GM12872 (cell line): Measurements from ENCODE around the gene TRPT1.

Experiments used
- TF ChIP-seq, protein P1 (sequence below): IDR thresholded peaks from 3 replicates; pipeline ENCODE4 v1.5.1; 2011; ENCODE audit warnings: low read depth, mild to moderate bottlenecking, low read length, moderate library complexity; ENCODE audit not compliant: insufficient read depth

TRPT1 gene

DNA sequence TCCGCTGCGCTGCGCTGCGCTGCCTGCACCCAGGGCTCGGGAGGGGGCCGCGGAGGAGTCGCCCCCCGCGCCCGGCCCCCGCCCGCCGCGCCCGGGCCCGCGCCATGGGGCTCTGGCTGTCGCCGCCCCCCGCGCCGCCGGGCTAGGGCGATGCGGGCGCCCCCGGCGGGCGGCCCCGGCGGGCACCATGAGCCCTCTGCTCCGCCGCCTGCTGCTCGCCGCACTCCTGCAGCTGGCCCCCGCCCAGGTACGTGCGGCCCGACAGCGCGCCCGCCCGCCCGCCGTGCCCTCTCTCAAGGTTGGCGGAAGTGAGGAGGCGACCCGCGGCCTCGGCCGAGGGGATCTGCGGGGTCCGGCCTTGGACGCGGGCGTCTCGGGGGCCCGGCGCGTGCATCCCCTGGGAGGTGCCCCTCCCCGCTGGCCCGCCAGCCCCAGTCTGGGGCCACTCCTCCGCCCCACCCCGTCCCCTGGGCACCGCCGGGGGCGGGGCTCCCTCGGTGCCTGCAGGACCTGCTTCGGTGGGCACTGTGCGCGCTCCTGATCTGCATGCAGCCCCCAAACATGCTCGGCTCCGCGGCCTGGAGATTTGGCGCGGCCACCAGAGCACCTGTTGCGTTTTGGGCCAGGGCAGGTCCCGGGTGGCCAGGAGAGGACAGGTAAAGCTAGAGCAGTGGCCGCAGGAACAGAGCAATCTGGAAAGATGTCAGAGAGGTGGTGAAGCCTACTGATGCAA is 8.8 kb upstream of the TRPT1 start:
- TF ChIP-seq, protein P1, sequence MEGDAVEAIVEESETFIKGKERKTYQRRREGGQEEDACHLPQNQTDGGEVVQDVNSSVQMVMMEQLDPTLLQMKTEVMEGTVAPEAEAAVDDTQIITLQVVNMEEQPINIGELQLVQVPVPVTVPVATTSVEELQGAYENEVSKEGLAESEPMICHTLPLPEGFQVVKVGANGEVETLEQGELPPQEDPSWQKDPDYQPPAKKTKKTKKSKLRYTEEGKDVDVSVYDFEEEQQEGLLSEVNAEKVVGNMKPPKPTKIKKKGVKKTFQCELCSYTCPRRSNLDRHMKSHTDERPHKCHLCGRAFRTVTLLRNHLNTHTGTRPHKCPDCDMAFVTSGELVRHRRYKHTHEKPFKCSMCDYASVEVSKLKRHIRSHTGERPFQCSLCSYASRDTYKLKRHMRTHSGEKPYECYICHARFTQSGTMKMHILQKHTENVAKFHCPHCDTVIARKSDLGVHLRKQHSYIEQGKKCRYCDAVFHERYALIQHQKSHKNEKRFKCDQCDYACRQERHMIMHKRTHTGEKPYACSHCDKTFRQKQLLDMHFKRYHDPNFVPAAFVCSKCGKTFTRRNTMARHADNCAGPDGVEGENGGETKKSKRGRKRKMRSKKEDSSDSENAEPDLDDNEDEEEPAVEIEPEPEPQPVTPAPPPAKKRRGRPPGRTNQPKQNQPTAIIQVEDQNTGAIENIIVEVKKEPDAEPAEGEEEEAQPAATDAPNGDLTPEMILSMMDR, result no peak

DNA sequence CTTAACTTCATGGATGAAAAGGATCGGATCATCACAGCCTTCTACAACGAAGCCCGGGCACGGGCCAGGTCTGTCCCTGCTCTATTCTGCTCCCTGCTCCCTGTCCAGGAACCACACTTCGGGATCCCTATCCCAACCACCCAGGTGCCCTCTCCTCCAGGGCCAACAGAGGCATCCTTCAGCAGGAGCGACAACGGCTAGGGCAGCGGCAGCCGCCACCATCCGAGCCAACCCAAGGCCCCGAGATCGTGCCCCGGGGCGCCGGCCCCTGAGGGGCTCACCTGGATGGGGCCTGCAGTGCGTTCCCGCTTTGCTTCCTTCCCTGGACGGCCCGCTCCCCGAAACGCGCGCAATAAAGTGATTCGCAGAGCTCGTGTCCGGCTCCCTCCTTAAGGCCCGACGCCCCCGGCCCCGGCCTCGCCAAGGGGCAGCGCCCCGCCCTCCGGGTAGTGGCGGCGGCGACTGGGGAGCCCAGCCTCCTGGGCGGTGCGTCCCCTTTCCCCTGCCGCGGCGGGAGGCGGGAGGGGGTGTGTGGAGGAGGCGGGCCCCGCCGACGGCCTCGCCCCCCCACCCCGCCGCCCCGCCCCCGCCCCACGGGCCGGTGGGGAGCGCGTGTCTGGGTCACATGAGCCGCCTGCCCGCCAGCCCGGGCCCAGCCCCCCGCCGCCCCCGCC is 8.1 kb upstream of the TRPT1 start, which contains the start of gene VEGFB:
Gene VEGFB, plus strand, starts transcription at position 672 of the 674 bp plus-strand sequence. CDS start 250 bp downstream, outside the sequence.
- TF ChIP-seq, protein P1, result no peak

DNA sequence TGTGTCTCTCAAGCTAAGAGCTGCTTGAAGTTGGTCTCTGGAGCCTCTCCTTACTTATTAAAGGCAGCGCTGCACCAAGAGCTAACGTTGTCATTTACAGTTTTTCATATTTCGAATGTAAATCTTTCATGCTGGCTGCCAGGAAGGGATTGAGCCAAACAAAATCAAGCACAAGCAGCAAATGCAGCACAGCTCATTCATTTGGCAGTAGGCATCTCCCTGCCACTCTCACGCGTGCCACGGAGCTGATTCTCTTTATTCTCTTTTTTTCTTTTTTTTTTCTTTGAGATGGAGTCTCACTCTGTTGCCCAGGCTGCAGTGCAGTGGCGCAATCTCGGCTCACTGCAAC is 7.0 kb upstream of the TRPT1 start:
- TF ChIP-seq, protein P1, result no peak

DNA sequence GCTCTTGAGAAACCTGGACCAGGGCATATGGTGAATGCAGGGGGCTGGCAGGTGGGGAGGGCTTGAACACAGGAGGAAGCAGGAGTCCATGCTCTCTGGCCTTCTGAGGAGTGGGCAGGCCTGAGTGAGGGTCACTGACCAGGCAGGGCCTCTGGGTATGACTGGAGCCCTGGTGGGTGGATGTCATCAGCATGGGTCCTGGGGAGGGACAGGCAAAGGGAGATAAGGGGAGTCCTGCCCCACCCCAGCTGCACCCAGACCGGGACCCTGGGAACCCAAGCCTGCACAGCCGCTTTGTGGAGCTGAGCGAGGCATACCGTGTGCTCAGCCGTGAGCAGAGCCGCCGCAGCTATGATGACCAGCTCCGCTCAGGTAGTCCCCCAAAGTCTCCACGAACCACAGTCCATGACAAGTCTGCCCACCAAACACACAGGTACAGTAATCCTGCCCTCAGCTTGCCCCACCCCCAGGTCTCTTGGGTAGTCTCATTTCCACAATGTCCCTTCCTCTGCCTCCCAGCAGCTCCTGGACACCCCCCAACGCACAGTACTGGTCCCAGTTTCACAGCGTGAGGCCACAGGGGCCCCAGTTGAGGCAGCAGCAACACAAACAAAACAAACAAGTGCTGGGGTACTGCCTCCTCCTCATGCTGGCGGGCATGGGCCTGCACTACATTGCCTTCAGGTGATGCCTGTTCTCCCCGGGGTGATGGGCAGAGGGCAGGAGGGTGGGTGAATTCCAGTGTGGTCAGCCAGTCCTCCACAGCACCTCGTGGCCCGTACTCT is 6.4 kb upstream of the TRPT1 start:
- TF ChIP-seq, protein P1, result no peak

DNA sequence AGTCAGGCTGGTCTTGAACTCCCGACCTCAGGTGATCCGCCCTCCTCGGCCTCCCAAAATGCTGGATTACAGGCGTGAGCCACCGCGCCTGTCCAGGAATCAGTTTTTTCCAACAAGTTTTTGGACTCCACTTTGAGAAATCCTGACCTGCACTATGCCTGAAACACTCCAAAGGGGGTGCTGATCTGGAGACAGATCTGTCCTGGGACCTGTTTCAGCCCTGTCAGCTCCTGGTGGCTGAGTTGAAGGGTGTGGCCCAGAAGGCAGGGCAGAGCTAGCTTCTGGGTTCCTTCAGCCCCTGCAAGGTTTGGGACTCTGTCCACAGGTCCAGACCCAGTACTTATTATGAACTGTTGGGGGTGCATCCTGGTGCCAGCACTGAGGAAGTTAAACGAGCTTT is 5.6 kb upstream of the TRPT1 start:
- TF ChIP-seq, protein P1, result no peak

DNA sequence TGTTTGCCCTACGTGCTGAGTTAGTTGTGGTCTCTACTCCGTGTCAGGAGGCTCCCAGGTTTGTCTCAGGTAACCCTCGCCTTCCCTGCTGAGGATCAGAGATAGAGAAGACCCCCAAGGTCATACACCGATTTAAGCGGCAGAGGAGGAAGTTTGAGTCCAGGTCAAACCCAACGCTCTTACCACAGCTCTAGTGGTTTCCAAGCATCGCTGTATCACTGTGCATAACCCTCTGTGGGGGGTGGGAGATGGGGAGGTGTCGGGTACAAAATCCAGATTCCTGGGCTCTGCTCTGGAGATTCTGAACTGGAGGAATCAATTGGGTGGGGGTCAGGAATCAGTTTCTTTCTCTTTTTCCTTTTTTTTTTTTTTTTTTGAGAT is 5.0 kb upstream of the TRPT1 start:
- TF ChIP-seq, protein P1, result no peak
